ENCODE results near the gene PSAT1. TPM values are rescaled to one million over a fixed set of nuclear protein-coding genes. Genes with fewer than 3 reads are reported as not detected.

Gene PSAT1
- total RNA-seq, 1 donor from 2014 or later = 7.5 TPM

DNA sequence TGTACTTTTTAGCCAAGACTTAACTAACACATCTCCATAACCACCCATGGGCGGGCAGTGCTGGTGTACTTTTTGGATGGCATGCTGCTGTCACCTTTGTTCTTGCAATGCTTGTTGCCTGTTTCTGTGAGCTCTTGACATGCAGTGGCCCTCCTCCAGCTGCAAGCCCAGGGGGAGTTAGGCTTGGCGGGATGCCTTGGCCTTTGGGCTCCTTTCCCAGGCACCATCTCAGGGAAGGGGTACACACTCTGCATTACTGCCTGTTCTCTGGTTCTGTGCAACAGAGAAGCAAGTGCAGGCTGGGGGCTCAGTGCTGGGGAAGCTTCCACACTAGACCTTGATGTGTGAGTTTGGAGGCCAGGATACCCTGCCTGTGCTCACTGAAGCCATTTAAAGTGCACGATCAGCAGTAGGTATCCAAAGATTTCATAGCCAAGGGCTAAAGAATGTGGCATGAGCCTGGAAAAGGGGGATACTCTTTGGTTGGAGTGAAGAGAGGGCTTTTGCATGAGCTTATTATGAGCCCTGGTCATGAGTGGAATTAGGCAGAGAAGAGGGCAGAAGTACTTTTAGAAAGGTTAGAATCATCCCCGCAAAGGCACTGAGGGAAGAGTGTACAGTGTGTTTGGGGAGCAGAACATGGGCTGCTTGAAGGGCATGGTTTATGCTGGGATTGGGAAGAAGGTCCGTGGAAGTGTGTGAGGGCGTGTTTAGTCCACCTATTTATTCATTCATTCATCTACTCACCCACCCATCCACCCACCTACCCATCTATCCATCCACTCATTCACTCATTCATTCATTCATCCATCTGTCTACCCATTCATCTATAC, 22.5 kb downstream of the PSAT1 start:
- no peak for DNase-seq

DNA sequence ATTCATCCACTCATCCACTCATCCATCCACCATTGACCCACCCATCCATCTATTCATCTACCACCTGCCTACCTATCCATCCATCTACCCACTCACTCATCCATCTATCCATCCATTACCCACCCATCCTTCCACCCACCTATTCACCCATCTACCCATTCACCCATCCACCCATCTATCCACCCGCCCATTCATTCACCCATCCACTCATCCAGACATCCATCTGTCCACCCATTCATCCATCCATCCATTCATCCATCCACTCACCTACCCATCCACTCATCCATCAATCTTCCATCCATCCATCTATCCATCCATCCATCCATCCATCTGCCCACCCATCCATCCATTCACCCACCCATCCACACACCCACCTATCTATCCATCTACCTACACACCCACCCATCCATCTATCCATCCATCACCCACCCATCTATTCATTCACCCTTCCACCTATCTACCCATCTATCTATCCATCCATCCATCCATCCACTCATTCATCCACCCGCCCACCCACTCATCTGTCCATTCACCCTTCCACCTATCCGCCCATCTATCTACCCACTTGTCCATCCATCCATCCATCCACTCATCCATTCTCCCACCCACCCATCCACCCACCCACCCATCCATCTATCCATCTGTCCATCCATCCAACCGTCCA, 23.2 kb downstream of the PSAT1 start:
- DNase-seq = no peak

DNA sequence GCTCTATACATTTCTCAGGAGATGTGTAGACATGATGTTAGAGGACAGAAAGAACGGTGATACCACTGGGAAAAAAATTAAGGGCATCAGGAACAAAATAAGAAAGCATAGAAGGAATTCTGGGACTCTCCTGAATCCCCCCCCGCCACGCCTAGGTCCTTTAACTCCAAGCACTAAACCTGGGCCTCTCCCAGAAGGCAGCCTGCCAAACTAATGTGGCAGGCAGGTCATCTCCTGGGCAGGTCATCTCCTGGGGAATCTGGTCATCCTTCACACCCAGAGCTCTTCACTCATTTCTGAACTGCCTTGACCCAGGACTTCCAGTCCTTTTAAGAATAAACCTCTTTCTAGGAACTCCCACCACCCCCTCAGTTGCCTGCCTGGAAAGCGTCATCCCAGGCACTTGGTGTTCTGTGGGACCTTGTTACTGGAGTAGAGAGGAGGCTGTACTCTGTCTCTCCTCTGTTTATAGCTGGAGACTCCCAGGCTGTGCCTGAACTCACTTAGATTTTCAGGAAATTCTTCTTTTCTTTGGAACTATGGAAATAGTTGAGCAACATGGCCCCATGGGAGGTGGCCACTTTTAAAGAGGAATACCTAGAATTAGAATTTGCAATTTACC, 24.1 kb downstream of the PSAT1 start:
- DNase-seq = no peak

DNA sequence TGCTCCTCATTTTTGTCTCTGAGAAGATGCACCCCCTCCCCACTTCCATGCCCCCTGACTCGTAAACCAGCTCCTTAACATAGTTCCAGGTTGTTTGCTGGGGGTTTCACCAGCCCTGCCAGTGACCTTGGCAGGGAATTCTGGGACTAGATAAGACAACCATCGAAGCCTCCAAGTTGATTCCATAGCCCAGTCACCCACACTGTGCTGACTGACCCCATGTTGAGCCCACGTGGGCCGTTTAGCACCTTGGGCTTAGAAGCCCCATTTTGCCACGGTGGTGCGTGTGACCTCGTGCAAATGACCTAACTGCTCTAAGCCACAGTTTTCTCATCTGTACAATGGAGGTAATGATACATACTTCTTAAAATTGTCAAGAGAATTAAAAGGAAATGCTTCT, 24.6 kb downstream of the PSAT1 start:
- DNase-seq = no peak

DNA sequence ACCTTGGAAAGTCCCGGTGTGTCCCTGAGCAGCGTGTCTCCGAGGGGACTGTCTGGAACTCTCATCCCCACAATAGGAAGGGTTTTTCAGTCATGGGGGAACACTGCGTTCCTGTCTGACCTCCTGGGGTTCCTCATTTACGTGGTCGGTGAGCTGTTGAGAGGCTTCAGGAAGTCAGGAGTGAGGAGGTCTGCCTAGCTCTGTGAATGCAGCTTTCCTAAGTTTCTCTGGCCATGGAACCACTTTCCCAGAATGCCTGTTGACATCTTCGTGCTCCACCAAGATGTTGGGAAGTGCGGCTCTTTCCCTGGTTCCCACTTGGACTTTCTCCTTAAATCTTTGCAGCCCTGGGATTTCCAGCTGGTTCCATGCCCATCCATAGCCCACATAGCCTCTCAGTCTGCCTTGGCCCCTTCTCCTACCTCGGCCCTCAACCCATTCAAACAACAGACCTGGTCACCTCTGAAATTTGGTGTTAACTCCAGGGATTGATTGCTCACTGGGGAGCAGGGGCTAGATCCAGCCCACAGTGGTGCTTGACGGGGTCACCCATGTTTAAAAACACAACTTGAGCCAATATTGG, 27.2 kb downstream of the PSAT1 start:
- no peak for DNase-seq

DNA sequence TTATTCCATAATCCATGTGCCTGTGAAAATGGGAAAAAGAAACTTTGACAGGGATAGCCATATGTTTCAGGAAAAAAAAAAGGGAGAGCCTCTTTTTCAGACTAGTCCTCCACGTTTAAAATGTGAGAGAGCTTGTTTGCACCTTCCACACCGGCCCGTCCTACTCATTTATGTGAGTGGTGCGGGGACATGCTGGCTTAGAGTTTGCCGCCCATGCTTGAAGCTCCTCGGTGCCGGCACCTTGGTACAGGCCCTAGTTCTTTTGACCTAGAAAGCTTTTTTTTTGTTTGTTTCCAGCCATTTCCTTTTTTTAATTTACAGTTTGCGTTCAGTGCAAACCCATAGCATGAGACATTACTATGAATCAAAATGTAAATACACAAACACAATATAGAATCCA, 27.8 kb downstream of the PSAT1 start:
- DNase-seq = no peak

DNA sequence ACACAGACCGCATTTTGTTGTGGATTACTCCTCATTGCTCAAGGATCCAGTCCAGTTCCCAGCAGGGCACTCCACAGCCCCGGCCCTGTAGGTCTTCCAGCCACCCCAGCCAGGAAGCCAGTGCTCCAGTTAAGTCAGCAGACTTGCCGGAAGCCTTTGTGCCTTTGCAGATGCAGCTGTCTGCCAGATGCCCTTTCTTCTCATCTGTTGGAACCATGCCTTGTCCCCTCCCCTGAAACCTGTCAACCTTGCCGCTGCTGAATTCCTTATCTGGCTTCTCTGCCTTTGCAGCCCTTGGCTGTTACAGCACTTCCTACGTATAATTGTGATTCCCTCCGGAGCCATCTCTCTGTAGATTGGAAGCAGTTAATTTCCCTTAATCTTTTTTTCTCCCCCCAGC, 28.4 kb downstream of the PSAT1 start:
- DNase-seq = peak; percentile 30

DNA sequence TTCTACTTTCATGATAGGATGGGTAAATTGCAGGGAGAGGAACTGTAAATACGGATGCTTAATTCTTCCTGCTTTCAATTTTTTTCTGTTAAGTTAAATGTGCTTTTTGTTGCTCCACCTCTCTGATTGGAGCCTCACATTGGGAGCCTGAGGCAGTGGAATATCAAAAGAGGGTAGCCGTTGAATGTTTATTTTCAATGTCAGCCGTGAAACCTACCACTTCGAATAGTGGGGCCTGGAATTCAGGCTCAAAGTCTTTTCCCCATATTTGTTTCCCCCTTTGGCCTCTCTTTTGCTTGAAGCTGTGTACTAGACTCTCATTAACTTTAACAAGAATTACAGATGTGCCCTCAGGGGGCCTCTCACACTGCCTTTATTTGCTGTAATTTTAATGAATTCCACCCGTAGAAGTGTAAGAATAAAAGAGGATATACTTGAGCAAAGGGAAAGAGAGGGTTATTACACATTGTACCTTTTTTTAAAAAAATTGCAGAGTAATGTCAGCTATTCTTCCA, 29.0 kb downstream of the PSAT1 start:
- DNase-seq = no peak

DNA sequence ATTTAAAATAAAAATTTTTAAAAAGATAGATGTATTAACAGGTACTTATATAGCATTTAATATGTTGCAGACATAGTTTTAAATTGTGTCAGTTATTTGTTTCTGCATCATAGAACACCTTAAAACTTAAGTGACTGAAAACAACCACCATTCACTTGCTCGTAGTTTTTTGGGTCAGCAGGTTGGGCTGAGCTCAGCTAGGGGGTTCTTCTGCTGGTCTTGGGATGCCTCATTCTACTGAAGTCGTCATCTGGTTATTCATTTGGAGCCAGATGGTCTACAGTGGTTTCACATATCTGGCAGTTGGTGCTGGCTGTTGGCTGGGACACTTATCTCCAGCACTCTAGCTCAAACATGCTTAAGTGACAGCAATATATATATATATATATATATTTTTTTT, 29.6 kb downstream of the PSAT1 start:
- DNase-seq = no peak

DNA sequence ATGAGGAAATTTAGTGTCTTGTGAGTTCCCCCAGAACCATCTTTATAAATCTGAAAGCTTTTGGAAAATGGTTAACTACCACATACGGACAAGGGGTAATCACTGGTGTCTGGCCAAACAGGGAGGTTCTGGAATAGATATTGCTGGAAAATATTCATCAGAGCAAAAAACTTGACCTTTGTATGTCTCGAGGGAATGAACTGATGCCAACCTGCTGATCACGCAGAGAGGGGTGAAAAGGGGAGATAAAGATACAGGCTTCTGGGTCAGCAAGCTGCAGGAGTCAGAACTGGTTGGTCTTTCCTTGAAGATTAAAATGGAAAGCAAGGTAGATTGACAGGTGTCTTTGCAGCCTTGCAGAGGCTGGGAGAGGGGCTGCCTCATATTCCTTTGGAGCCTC, 35.5 kb downstream of the PSAT1 start:
- DNase-seq = no peak

DNA sequence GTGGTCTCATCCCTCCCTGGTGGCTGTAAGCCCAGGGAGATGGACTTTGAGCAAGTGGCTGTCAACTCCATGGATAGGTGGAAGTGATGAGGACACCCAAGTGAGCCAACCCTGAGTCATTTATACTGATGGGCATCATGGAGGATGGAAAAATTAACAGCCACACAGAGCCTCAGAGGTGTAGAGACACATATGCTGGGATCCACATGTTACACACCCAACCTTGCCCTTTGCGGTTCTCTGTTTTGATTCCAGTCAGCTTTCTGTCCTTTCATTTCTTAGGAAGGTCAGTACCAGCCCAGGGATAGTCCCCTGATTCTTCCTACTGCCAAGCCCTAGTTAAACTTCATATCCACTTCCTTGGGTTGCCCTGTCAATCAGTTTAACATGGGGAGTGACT, 51.9 kb downstream of the PSAT1 start:
- DNase-seq = no peak

DNA sequence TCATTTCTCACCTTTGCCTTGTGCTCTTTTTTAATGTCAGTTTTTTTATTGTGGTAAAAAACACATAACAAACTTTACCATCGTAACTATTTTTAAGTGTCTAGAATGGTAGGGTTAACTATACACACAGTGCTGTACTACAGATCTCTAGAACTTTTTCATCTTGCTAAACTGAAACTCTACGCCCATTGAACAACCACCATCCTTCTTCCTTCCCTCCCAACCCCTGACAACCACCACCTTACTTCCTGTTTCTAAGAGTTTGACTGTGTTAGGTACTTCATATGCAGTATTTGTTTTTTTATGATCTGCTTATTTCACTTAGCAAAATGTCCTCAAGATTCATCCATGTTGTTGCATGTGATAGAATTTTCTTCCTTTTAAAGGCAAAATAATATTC, 54.9 kb downstream of the PSAT1 start:
- DNase-seq = no peak

DNA sequence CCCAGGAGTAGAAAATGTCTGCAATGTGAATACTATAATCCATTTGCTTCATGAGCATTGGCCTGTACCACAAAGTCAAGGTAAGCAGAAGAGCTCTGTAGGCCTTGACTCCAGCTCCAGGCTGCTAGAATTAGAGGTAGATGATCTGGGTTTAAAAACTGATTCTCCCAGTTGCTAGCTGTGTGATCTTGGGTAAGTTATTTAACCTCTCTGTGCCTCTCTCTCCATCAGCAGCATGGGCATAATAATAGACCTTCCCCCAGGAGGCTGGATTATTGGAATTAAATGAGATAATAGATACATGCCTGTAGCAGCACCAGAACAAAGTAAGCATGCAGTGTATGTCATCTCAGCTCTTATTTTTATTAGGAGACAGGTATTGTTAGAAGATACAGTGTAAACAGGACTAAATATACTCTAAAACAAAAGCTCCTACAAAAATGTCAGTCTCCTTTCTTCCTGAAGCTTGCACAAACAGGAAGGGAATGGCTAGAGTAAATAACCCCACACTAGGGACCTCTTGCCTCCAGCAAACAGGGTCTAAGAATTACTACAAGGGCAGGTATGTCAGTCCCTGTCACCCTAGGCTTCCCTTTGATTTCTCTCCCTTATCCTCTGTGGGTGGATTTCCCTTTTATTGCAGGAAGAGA, 57.5 kb downstream of the PSAT1 start:
- DNase-seq = no peak

DNA sequence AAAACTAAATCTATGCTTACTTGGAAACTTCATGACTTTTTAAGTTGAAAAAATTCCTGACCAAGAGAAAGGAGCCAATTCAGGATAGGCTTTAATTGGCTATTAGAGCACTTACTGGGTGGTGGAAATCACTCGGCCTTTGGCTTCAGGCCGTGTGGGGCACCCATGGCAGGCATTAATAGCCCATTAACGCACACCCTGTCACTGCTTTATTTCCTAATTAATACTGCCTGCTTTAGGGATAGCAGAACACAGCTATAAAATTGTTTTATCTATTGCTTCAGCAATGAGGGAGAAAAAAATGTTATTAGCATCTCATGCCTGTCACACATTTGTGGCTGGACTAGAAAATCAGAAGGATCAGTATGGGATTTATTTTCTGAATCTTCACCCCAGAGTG, 58.1 kb downstream of the PSAT1 start:
- DNase-seq = no peak

DNA sequence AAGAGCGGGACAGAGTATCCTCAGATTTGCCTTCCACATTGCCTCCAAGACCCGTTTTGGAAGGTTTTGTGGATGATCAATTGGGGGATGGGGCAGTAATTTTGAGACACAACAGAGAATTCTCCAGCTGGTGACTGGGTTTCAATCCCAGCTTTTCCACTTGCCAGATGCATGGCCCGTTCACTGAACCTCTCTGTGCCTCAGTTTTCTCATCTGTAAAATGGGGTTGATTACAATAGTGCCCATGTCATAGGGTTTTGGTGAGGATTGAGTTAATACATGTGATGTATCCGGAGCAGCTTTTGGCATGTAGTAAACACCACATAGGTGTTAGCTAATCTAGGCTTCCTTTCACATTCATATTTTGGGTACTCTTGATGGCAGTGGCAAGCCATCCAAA, 59.7 kb downstream of the PSAT1 start:
- DNase-seq = no peak

DNA sequence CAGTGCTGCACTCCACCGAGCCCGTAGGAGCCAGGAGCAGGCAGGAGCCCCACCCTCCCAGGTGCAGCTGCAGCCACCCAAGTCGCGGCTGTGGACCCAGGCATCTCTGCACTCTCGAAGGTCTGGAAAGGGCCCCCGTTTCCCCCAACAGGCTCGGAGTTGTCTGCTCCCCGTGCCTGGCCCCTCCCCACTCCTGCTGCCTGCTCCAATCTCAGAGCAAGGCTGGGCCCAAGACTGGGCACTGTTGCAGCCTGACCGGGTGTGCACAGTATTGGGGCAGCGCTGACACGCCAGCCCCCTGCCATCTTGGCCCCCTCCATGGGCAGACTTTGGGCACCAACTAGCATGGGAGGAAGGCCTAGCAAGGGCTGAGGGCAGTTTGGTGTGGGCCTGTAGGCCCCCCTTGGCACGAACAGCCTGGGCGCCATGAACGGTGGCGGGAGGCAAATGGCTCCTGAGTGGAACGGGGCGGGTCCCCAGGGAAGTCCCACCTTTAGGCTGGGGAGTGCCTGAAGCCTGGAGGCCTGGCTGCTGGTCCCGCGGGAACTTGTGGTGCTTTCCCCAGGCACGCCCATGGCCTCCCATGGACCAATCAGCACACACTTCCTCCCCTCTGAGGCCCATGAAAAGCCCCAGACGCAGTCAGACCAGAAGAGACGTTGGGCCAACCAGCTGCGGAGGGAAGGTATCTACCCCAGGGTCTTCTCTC, 60.4 kb downstream of the PSAT1 start:
- DNase-seq = no peak

DNA sequence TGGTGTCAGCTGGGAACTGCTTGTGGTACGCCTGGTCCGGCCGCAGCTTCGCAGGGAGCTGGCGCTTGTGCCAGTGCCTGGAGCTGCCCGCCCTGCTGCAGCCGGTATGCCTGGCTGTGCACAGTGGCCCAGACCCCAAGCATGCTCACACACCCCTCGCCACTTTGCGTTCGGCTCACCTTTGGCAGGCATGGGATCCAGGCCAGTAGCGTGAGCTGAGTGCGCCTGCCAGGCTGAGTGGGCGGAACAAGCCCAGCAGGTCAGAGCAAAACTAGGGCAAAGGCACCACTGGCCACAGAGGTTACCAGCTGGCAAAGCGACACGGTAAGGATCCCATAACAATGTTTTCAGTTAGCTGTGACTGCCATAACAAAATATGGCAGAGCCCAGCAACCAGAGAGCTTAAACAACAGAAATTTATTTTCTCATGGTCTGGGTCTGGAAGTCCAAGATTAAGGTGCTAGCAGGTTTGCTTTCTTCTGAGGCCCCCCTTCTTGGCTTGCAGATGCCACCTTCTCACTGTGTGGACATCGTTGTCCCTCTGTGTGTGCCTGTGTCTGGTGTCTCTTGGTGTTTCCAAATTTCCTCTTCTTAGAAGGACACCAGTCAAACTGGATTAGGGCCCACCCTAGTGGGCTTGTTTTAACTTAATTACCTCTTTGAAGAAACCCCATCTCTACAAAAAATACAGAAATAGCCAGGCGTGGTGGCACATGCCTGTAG, 61.6 kb downstream of the PSAT1 start:
- DNase-seq = no peak

DNA sequence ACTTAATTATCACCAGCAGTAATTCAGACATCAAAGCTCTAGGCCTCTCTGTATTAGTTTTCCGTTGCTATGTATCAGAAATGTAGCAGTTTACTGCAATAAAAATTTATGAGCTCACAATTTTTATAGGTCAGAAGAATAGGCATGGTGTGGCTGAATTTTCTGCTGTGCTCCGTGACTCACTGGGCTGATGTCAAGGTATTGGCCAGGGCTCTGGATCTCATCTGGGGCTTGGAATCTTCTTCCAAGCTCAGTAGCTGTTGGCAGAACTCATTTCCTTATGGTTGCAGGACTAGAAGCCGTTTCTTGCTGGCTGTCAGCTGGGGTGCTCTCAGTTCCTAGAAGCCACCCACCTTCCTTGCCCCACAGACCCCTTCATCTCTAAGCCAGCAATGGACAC, 66.3 kb downstream of the PSAT1 start:
- no peak for DNase-seq

DNA sequence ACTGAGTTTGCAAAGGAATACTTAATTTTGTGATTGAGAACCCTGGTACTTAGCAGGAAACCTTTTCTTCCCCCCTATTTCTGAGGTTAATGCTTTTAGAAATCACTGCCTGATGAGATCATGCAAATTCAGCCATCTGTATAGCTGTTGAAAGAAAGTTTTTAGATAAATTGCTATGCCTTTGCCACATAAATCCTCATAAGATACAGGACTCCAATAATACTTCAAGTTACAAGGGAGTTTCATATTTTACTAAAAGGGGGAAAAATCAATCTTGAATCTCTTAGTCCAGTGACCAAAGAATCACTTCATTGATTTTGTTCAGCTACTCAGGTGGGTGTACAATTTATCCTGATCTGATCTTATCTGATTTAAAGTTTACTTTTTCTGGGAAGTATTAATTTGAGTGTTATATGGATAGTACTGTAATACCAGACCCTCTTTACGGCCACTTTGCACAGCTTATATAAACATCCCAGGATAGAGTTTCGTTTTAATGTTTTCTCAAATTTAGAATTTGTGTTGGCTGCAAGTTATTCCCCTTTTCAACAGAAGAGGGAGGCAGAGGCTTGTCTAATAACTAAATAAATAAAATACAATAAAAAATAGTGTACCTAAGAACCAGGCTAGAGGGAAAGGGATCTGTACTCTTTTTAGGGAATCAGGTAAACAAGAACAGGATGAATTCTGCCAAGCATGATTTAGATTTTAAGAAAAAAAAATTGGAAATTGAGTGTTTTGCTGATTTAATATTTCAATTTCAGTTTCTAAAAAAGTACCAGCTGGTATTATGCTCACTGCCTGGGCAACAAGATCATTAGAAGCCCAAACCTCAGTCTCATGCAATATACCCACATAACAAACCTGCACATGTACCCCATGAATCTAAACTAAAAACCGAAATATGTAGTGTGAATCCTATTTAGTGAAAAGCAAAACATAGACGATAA, 69.1 kb downstream of the PSAT1 start:
- peak; percentile 47 for DNase-seq

DNA sequence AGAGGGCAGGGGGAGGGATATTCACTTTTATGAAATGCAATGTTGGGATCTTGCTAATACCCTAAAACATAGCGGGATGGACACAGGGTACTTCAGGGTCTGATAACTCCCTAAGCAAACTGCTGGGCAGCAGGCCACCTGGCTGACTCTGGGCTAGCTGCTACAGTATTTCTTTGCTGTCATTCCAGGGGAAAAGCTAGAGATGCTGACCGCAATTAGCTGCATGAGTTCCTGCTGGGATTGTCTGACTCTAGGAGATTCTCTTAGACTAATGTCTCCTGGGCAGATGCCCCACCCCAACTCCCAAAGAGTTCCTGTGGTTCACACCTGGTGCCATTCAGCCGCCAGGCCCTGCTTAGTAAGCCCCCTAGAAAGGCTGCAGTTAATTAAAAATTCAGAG, 69.9 kb downstream of the PSAT1 start:
- DNase-seq = no peak

Data from dermis blood vessel endothelial cell (primary cell).